HG02678 (cell line): Measurements from ENCODE around the gene NT5C2.
"Not testable (repeated sequence)": the region's sequence is repeated elsewhere in the genome, so short reads cannot be mapped to it uniquely, and the experiment has no call there.

Experiments used
- ATAC-seq: cut with Tn5 transposase; IDR thresholded peaks from one replicate; pipeline ENCODE4 v1.9.1; 2021; ENCODE audit warnings: mild to moderate bottlenecking, moderate library complexity; ENCODE audit not compliant: unreplicated experiment

The NT5C2 gene

DNA sequence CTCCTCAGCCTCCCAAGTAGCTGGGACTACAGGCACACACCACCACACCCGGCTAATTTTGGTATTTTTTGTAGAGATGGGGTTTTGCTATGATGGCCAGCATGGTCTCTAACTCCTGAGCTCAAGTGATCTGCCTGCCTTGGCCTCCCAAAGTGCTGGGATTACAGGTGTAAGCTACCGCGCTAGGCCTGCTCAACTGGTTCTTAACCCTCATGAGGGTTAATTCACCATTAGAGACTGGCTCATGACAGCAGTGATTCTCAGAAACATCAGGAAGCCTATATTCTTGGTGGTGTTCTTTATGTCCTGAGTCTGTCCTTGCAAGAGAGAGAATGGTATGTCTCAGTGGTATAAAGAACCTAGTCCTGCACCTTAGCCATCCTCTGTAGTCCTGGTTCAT lies 10.4 kb upstream of the NT5C2 start:
- ATAC-seq, result no peak

- ATAC-seq, result no peak
Observed at GRCh38 chr10:103202319-103202718, 9.2 kb upstream of the NT5C2 start.

DNA sequence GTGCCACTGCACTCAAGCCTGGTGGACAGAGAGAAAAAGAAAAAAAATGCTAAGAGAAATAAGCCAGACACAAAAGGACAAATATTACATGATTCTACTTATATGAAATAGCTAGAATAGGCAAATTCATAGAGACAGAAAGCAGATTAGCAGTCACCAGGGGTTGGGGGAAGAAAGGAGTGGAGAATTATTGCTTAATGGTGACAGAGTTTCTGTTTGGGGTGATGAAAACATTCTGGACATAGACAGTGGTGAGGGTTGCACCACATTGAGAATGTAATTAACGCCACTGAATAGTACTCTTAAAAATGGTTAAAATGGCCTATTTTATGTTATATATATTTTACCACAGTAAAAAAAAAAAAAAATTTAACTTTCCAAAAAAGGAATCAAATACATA lies 6.4 kb upstream of the NT5C2 start:
- no peak for ATAC-seq

GRCh38 chr10:103198648-103199047 lies 5.6 kb upstream of the NT5C2 start:
- no peak for ATAC-seq

- no peak for ATAC-seq
Observed at GRCh38 chr10:103197903-103198302, 4.8 kb upstream of the NT5C2 start.

DNA sequence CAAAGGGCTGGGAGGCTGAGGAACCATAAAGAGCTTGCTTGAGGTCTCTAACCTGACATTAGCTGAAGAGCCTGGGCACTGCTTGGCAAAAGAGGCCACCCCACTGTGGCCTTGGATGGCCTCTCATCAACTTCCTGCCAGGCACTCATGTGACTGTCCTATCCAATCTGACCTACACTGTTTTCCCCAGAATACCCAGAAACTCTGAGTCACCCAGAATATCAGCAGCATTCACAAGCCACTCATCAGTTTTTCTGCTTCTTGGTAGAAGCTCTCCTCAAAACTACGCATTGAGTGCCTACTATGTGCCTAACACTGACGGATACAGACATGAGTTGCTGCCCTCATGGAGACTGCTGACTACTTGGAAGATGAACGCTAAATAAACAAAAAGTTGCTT lies 4.1 kb upstream of the NT5C2 start:
- no peak for ATAC-seq

GRCh38 chr10:103196516-103196915 lies 3.4 kb upstream of the NT5C2 start:
- ATAC-seq, result no peak

GRCh38 chr10:103193820-103194529 lies 903 bp upstream of the NT5C2 start:
- ATAC-seq, result no peak

DNA sequence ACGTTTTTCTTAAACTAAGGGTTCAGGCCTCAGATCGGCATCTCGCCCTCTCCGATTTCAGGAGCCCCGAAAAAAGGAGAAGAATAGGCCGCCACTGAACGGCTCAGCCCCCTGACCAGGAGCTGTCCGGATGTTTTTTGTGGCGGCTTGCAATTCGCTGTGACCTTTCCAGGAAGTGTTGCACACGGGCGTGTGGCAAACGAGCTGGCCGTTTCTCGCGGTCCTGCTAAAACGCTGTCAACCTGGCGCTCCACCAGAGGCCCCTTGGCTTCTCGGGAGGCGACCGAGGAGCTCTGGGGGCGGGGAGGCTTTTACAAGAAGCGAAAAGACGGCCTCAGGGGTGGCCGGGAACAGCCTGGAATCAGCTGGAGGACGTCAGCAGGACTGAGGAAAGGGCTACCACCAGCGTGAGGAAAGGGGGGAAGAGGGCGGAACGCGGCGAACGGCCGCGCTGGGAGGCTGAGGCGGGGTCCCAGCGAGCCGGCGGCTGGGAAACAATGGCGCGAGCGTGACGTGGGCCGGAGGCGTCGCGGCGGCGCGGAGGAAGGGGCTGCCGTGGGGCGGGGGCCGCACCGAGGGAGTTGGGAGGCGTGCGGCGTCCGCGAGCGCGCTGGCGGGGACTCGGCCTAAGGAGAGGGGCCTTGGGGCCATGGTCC lies 493 bp downstream of the NT5C2 start:
- peak; percentile 47 for ATAC-seq

GRCh38 chr10:103192089-103192450 lies 1.0 kb downstream of the NT5C2 start:
- peak; percentile 4 for ATAC-seq

DNA sequence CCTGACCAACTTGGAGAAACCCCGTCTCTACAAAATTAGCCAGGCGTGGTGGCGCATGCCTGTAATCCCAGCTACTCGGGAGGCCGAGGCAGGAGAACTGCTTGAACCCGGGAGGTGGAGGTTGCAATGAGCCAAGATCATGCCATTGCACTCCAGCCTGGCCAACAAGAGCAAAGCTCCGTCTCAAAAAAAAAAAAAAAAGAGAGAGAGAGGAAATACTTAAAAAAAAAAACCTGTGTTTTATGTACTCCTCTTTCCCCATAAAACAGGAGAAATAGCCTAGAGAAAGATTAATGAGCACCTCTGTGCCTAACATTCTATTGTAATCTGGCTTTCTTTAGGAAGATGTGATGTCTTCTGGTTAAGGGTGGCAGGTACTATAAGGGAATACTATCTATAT lies 1.9 kb downstream of the NT5C2 start:
- ATAC-seq, result not testable (repeated sequence)

GRCh38 chr10:103188853-103189252 lies 4.2 kb downstream of the NT5C2 start:
- no peak for ATAC-seq

- ATAC-seq, result no peak
Observed at GRCh38 chr10:103186128-103186527, 6.9 kb downstream of the NT5C2 start.

DNA sequence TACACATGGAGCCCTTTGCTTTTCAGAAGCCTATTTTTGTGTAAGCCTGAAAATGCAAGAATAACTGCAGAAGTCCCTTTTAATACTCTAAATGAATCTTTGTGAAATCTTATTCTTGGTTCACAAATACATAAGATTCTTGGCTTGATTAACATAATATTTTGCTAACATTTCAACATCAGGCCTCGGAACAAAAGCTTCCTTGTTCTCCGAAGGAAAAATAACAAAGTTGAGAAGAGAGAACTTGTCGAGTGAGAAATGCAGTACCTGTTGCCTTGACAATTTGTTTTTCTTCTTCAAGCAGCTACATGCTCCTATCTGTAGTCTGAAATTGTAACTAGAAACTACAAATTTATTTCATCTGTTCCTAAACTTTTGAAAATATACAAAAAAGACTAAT lies 8.5 kb downstream of the NT5C2 start:
- ATAC-seq, result no peak

- not testable (repeated sequence) for ATAC-seq
Observed at GRCh38 chr10:103183991-103184451, 9.1 kb downstream of the NT5C2 start.

DNA sequence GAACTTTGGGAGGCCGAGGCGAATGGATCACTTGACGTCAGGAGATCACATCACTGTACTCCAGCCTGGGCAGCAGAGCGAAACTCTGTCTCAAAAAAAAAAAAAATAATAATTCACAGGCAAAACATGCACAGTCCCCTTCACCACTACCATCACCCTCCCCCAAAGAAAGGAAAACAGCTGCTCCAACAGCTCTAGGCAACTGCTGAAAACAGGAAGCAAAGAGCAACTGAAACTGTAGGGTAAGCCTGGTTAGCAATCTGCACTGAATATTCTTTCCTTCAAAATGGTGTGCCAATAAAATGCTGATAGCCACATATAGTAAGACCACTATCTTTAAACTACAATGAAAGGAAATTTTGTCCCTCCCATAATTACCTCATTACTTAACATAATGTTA lies 11.8 kb downstream of the NT5C2 start:
- ATAC-seq, result peak; percentile 76

DNA sequence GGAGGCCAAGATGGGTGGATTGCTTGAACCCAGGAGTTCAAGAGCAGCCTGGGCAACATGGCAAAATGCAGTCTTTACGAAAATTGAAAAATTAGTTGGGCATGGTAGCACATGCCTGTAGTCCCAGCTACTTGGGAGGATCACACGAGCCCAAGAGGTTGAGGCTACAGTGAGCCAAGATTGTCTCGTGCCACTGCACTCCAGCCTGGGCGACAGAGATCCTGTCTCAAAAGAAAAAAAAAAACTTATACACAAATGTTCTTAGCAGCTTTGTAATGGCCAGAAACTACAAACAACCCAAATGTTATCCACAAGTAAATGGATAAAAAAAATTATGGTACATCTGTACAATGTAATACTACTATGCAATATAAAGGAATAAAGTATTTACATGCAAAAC lies 12.6 kb downstream of the NT5C2 start:
- ATAC-seq, result no peak

DNA sequence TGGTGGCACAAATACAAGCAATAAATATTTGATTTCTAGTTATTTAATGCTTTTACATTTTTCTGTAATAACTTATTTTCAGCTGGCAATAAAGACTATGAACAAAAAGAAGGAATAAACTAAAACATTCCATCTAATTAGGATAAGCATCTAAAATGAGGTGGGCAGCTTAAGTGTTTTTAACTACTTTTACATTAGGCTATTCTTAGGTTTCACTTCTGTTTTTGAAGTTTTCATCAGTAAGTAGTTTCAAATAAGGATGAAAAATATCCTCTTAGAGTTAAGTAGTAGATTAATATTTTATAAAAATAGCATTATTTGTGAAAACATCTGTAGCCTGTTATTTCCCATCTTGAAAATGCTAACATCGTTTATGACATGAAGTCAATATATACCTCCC lies 15.9 kb downstream of the NT5C2 start:
- no peak for ATAC-seq

GRCh38 chr10:103175580-103176285 lies 17.3 kb downstream of the NT5C2 start:
- no peak for ATAC-seq

GRCh38 chr10:103174324-103174723 lies 18.7 kb downstream of the NT5C2 start:
- ATAC-seq, result not testable (repeated sequence)

DNA sequence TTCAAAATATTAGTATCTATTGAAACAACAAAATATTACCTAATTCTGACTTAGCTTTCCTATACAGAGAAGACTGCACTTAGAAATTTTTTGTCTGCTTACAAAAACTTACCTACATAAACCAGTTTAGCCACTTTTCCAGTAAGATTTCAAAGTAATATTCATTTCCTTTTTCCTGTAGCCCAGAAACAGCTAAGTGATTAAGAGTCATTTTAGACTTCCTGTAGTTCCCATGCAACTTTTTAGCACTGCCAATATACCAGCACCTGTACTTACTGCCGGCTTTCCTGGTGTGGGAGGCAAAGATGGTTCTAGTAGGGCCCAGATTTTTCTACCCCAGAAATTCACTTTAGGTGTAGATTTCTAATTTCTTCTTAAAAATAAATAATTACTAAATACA lies 21.8 kb downstream of the NT5C2 start:
- ATAC-seq, result no peak

DNA sequence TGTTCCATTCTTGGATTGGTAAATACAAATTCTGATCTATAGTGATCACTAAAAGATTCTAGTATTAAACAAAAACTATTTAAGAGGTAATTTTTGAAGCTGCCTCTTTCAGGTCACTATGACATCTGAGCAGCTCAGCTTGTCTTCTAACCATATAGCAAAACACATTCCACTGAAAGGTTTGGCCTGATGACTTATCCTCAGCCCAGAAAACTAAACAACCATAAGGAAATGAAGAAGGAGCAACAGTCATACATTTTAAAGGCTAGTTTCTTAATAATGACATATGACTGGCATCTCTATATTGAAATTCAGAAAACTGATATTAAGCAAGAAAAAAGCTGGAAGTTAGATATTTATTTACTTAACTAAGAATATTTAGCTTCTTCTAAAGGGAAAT lies 24.6 kb downstream of the NT5C2 start:
- ATAC-seq, result no peak
